ENCODE measurements around the gene OS9. TPM values are rescaled to one million over a fixed set of nuclear protein-coding genes. Genes with fewer than 3 reads are reported as not detected.

Gene OS9
- total and polyA plus RNA-seq, 4 experiments from 2014 or later = 56.6 to 195 (median 131) TPM

DNA sequence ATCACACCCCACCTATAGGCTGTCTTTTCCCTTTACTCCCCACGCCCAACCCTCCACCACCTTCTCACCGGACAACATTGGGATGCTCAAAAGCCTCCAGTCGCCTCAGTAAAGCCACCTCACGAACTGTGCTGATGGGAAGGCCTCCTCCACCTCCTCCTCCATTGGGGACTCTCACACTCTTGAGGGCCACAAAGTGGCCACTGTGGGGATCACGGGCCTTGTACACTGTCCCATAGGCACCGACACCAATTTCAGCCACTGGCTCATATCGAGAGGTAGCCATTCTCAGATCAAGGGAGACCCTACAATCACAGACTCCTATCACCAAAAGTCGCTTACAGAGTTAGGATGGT is 57.5 kb downstream of the OS9 start:
- peaks cover 40 to 53% (median 47%) of the 10 kb centered on the region in 4 donors for H3K4me1 Mint-ChIP-seq
- peak overlapping the region; percentile 82 for H3K27ac ChIP-seq (ENCODE audit: low read depth, low read length)
- peaks cover 25% of the 10 kb centered on the region for H3K36me3 ChIP-seq (ENCODE audit: insufficient read depth, low read length)
- peaks cover 19 to 41% of the 10 kb centered on the region in 2 donors for H3K36me3 Mint-ChIP-seq
- H3K4me1 ChIP-seq (ENCODE audit: insufficient read depth, low read length) = peaks cover 44% of the 10 kb centered on the region
- H3K4me3 ChIP-seq (ENCODE audit: low read length in 2 of 2) = peak overlapping the region; percentile 30 to 80
- intact Hi-C loops (cut with micrococcal nuclease) = loop anchor here (5.0 kb wide), 2 partner anchors 96 to 664 kb away; partner anchors contain the start of genes CTDSP2 and NAB2
- peak overlapping the region; percentile 82 to 98 (median 90) for H3K4me3 Mint-ChIP-seq
- H3K27ac Mint-ChIP-seq = peak overlapping the region; percentile 87 to 100 (median 99)
- no peaks in the 10 kb centered on the region for H3K27me3 Mint-ChIP-seq
- H3K9me3 Mint-ChIP-seq = no peaks in the 10 kb centered on the region
- no peak for DNase-seq
- H3K9me3 ChIP-seq (ENCODE audit: control insufficient read depth in 1 of 2, low read length in 2 of 2) = no peaks in the 10 kb centered on the region
- ChIA-PET POLR2A (ENCODE audit: partially characterized antibody) (interaction anchor here (1.0 to 2.1 kb wide), 7 partner anchors 8 to 160 kb away, joined by 3 to 21 read pairs (median 5); partner anchors contain the start of genes CYP27B1, EEF1AKMT3, METTL1 and PIP4K2C), CTCF (ENCODE audit: partially characterized antibody) (interaction anchor here (0.7 to 1.2 kb wide), 3 partner anchors 10 to 57 kb away, joined by 3 to 5 read pairs (median 4); partner anchors contain the start of gene OS9)
- no peaks in the 10 kb centered on the region for H3K27me3 ChIP-seq (ENCODE audit: insufficient read depth, low read length)

GRCh38 chr12:57751788-57752667 is 58.1 kb downstream of the OS9 start, which contains the start of gene CDK4:
CDK4 (minus strand) TSS chr12:57752310; CDS start chr12:57751717, 593 bp downstream.
- H3K4me3 ChIP-seq (ENCODE audit: low read length in 2 of 2) = peak within 1 kb of the TSS; percentile 30 to 80
- H3K9me3 ChIP-seq (ENCODE audit: control insufficient read depth in 1 of 2, low read length in 2 of 2) = no peaks in the 10 kb centered on the region
- H3K27ac ChIP-seq (ENCODE audit: low read depth, low read length) = peak within 1 kb of the TSS; percentile 82
- intact Hi-C loops (cut with micrococcal nuclease) = loop anchor here (1.0 to 5.0 kb wide), 5 partner anchors 8 to 665 kb away; partner anchors contain the start of genes CTDSP2, EEF1AKMT3, METTL1 and NAB2
- H3K27me3 ChIP-seq (ENCODE audit: insufficient read depth, low read length) = no peaks in the 10 kb centered on the region
- no peaks in the 10 kb centered on the region for H3K9me3 Mint-ChIP-seq
- POLR2A ChIA-PET (ENCODE audit: partially characterized antibody) = interaction anchor here (0.6 to 1.3 kb wide), 11 partner anchors 8 to 1822 kb away, joined by 3 to 21 read pairs (median 3); partner anchors contain the start of genes CYP27B1, DDIT3, EEF1AKMT3 and METTL1
- peak within 1 kb of the TSS; percentile 82 to 98 (median 90) for H3K4me3 Mint-ChIP-seq
- peaks cover 22 to 41% of the 10 kb centered on the region in 2 donors for H3K36me3 Mint-ChIP-seq
- CTCF ChIA-PET (ENCODE audit: partially characterized antibody) = interaction anchor here (1.0 to 1.2 kb wide), 3 partner anchors 11 to 58 kb away, joined by 3 to 5 read pairs (median 4); partner anchors contain the start of gene OS9
- H3K4me1 ChIP-seq (ENCODE audit: insufficient read depth, low read length) = peaks cover 50% of the 10 kb centered on the region
- peaks cover 46 to 58% (median 51%) of the 10 kb centered on the region in 4 donors for H3K4me1 Mint-ChIP-seq
- H3K27ac Mint-ChIP-seq = peak within 1 kb of the TSS; percentile 87 to 100 (median 99)
- H3K36me3 ChIP-seq (ENCODE audit: insufficient read depth, low read length) = peaks cover 19% of the 10 kb centered on the region
- DNase-seq = peak; percentile 97 to 100 (median 99)
- H3K27me3 Mint-ChIP-seq = no peaks in the 10 kb centered on the region

DNA sequence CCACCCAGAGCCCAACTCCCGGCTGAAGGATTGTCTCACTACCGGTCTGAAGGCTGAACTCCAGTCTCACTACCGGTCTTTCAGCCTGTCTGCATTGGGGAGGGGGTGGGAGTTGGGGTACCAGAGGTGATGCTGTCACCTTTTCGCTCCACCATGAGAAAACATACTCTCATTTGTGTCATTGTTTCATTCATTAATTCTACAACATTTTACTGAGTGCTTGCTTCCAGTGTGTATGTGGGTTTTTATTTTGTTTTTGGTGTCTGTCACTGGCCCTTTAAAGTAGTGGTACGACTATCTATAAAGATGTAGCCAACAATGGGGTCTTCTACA is 58.7 kb downstream of the OS9 start:
- peaks cover 52% of the 10 kb centered on the region for H3K4me1 ChIP-seq (ENCODE audit: insufficient read depth, low read length)
- intact Hi-C loops (cut with micrococcal nuclease) = loop anchor here (1.0 to 5.0 kb wide), 5 partner anchors 8 to 665 kb away; partner anchors contain the start of genes CTDSP2, EEF1AKMT3, METTL1 and NAB2
- CTCF ChIA-PET (ENCODE audit: partially characterized antibody) = interaction anchor here (1.0 to 1.2 kb wide), 3 partner anchors 12 to 59 kb away, joined by 3 to 5 read pairs (median 4); partner anchors contain the start of gene OS9

GRCh38 chr12:57753756-57754337 is 59.9 kb downstream of the OS9 start:
- H3K27me3 Mint-ChIP-seq = no peaks in the 10 kb centered on the region
- Histone ChIP-seq H3K36me3 (ENCODE audit: insufficient read depth, low read length) (peaks cover 21% of the 10 kb centered on the region), H3K27me3 (ENCODE audit: insufficient read depth, low read length) (no peaks in the 10 kb centered on the region), H3K4me1 (ENCODE audit: insufficient read depth, low read length) (peaks cover 54% of the 10 kb centered on the region), H3K9me3 (ENCODE audit: control insufficient read depth in 1 of 2, low read length in 2 of 2) (no peaks in the 10 kb centered on the region), H3K27ac (ENCODE audit: low read depth, low read length) (peak overlapping the region; percentile 82), H3K4me3 (ENCODE audit: low read length in 2 of 2) (peak overlapping the region in 1 of 2 donors; percentile 29)
- peak overlapping the region; percentile 82 to 98 (median 95) for H3K4me3 Mint-ChIP-seq
- peaks cover 50 to 65% (median 57%) of the 10 kb centered on the region in 4 donors for H3K4me1 Mint-ChIP-seq
- H3K36me3 Mint-ChIP-seq = peaks cover 19 to 40% of the 10 kb centered on the region in 2 donors
- intact Hi-C loops (cut with micrococcal nuclease) = loop anchor here (2.0 to 5.0 kb wide), 3 partner anchors 13 to 667 kb away; partner anchors contain the start of genes CTDSP2 and NAB2
- H3K27ac Mint-ChIP-seq = peak overlapping the region; percentile 87 to 100 (median 99)
- no peaks in the 10 kb centered on the region for H3K9me3 Mint-ChIP-seq
- POLR2A ChIA-PET (ENCODE audit: partially characterized antibody) = interaction anchor here (0.6 to 3.9 kb wide), 10 partner anchors 9 to 1822 kb away, joined by 3 to 36 read pairs (median 12); partner anchors contain the start of genes ATP23, CTDSP2, EEF1AKMT3 and METTL1
- CTCF ChIA-PET (ENCODE audit: partially characterized antibody) = interaction anchor here (0.9 to 1.0 kb wide), 3 partner anchors 9 to 27 kb away, joined by 3 read pairs; partner anchors contain the start of gene TSPAN31
- DNase-seq = no peak

More for the DNA sequence above, 58.7 kb downstream of the OS9 start:
- Histone ChIP-seq H3K4me3 (ENCODE audit: low read length in 2 of 2) (peak overlapping the region in 1 of 2 donors; percentile 6), H3K27me3 (ENCODE audit: insufficient read depth, low read length) (no peaks in the 10 kb centered on the region), H3K27ac (ENCODE audit: low read depth, low read length) (peak overlapping the region; percentile 82), H3K9me3 (ENCODE audit: control insufficient read depth in 1 of 2, low read length in 2 of 2) (no peaks in the 10 kb centered on the region), H3K36me3 (ENCODE audit: insufficient read depth, low read length) (peaks cover 16% of the 10 kb centered on the region)
- H3K27ac Mint-ChIP-seq = peak overlapping the region; percentile 87 to 100 (median 99)
- H3K36me3 Mint-ChIP-seq = peaks cover 19 to 37% of the 10 kb centered on the region in 2 donors
- no peak for DNase-seq
- H3K27me3 Mint-ChIP-seq = no peaks in the 10 kb centered on the region
- H3K4me1 Mint-ChIP-seq = peaks cover 46 to 57% (median 53%) of the 10 kb centered on the region in 4 donors
- peak overlapping the region; percentile 82 to 98 (median 90) for H3K4me3 Mint-ChIP-seq
- H3K9me3 Mint-ChIP-seq = no peaks in the 10 kb centered on the region
- POLR2A ChIA-PET (ENCODE audit: partially characterized antibody) = interaction anchor here (0.7 to 1.3 kb wide), 8 partner anchors 9 to 1823 kb away, joined by 3 to 21 read pairs (median 4); partner anchors contain the start of genes CYP27B1, DDIT3, EEF1AKMT3 and METTL1

GRCh38 chr12:57754411-57755193 is 60.7 kb downstream of the OS9 start, which contains the start of gene MARCHF9:
MARCHF9 (plus strand) TSS chr12:57755103; CDS start chr12:57755529, 426 bp downstream.
- Histone ChIP-seq H3K27ac (ENCODE audit: low read depth, low read length) (peak within 1 kb of the TSS; percentile 82), H3K36me3 (ENCODE audit: insufficient read depth, low read length) (peaks cover 17% of the 10 kb centered on the region), H3K9me3 (ENCODE audit: control insufficient read depth in 1 of 2, low read length in 2 of 2) (no peaks in the 10 kb centered on the region), H3K4me1 (ENCODE audit: insufficient read depth, low read length) (peaks cover 62% of the 10 kb centered on the region), H3K4me3 (ENCODE audit: low read length in 2 of 2) (peak within 1 kb of the TSS in 1 of 2 donors; percentile 50), H3K27me3 (ENCODE audit: insufficient read depth, low read length) (no peaks in the 10 kb centered on the region)
- Mint-ChIP-seq H3K4me3 (peak within 1 kb of the TSS; percentile 88 to 98 (median 95)), H3K27ac (peak within 1 kb of the TSS; percentile 91 to 100 (median 99)), H3K27me3 (no peaks in the 10 kb centered on the region), H3K9me3 (no peaks in the 10 kb centered on the region), H3K4me1 (peaks cover 54 to 71% (median 62%) of the 10 kb centered on the region in 4 donors), H3K36me3 (peaks cover 21 to 42% of the 10 kb centered on the region in 2 donors)
- CTCF ChIA-PET (ENCODE audit: partially characterized antibody) = interaction anchor here (0.9 to 3.0 kb wide), 4 partner anchors 9 to 27 kb away, joined by 3 to 51 read pairs (median 3); partner anchors contain the start of gene TSPAN31
- DNase-seq = peak; percentile 83 to 95 (median 85)
- POLR2A ChIA-PET (ENCODE audit: partially characterized antibody) = interaction anchor here (0.6 to 3.9 kb wide), 11 partner anchors 10 to 1823 kb away, joined by 3 to 36 read pairs (median 8); partner anchors contain the start of genes ATP23, CTDSP2, EEF1AKMT3 and METTL1
- intact Hi-C loops (cut with micrococcal nuclease) = loop anchor here (2.0 to 5.0 kb wide), 3 partner anchors 14 to 667 kb away; partner anchors contain the start of genes CTDSP2 and NAB2

- Mint-ChIP-seq H3K27me3 (no peaks in the 10 kb centered on the region), H3K27ac (no peak overlapping the region), H3K4me1 (peaks cover 57 to 76% (median 67%) of the 10 kb centered on the region in 4 donors), H3K9me3 (no peaks in the 10 kb centered on the region), H3K4me3 (peak overlapping the region in 3 of 8 donors; percentile 36 to 58 (median 52)), H3K36me3 (peaks cover 21 to 44% of the 10 kb centered on the region in 2 donors)
- H3K4me3 ChIP-seq (ENCODE audit: low read length in 2 of 2) = no peak overlapping the region
- DNase-seq = no peak
- H3K27me3 ChIP-seq (ENCODE audit: insufficient read depth, low read length) = no peaks in the 10 kb centered on the region
- H3K9me3 ChIP-seq (ENCODE audit: control insufficient read depth in 1 of 2, low read length in 2 of 2) = no peaks in the 10 kb centered on the region
- peaks cover 17% of the 10 kb centered on the region for H3K36me3 ChIP-seq (ENCODE audit: insufficient read depth, low read length)
- H3K4me1 ChIP-seq (ENCODE audit: insufficient read depth, low read length) = peaks cover 66% of the 10 kb centered on the region
- intact Hi-C loops (cut with micrococcal nuclease) = loop anchor here (2.0 kb wide), 1 partner anchor 14 kb away; no protein-coding TSS in a partner anchor
- H3K27ac ChIP-seq (ENCODE audit: low read depth, low read length) = no peak overlapping the region
- POLR2A ChIA-PET (ENCODE audit: partially characterized antibody) = interaction anchor here (1.0 to 3.9 kb wide), 7 partner anchors 14 to 284 kb away, joined by 3 to 36 read pairs (median 19); partner anchors contain the start of genes ATP23, CTDSP2, EEF1AKMT3 and METTL1
- CTCF ChIA-PET (ENCODE audit: partially characterized antibody) = interaction anchor here (3.0 kb wide), 1 partner anchor 12 kb away, joined by 51 read pairs; the partner anchor contains the start of gene TSPAN31
These were observed 61.2 kb downstream of the OS9 start for GRCh38 chr12:57755194-57755453.
